BJ (cell line): ENCODE data around the gene AHI1. TPM values are rescaled to one million over a fixed set of nuclear protein-coding genes. Genes with fewer than 3 reads are reported as not detected.

Experiments used
- CTCF ChIA-PET: fragments of 350-600 bp; formaldehyde crosslinking; extraction: SDS; loops from one replicate; lab custom pipeline; 2021; ENCODE audit warnings: antibody characterized with exemption, inconsistent platforms; lab: Yijun Ruan, JAX
- POLR2A ChIA-PET: fragments of 300-600 bp; sonication (Branson Sonifier 250); formaldehyde crosslinking; extraction: SDS; loops from one replicate; lab custom pipeline; 2021; ENCODE audit warnings: antibody characterized with exemption; lab: Charles Lee
- DNase-seq: peaks from one replicate; pipeline ENCODE4 v3.0.0-alpha.2; 2011; ENCODE audit warnings: low read depth
- H3K27me3 ChIP-seq: 2 replicates; pipeline ENCODE4 v1.6.0; 2011; ENCODE audit warnings: low read length; ENCODE audit not compliant: control insufficient read depth, insufficient read depth
- H3K36me3 ChIP-seq: 2 replicates; pipeline ENCODE4 v1.5.1; 2011; ENCODE audit warnings: low read length; ENCODE audit not compliant: control insufficient read depth, insufficient read depth
- H3K4me3 ChIP-seq: 2 replicates; pipeline ENCODE4 v1.5.1; 2011; ENCODE audit warnings: low read depth, mild to moderate bottlenecking, control low read depth, low read length
- CTCF ChIP-seq: IDR thresholded peaks from 2 replicates; pipeline ENCODE4 v1.5.1; 2011; ENCODE audit warnings: low read depth, mild to moderate bottlenecking, control low read depth, inconsistent platforms, low read length, moderate library complexity; ENCODE audit not compliant: insufficient read depth
- polyA plus RNA-seq: library from polyadenylated mRNA; depleted of rRNA; stranded (reverse); fragments of >200 nt; gene quantifications from 2 replicates; pipeline ENCODE4 v1.2.3, GENCODE V29; 2011

Gene AHI1
- polyA plus RNA-seq, 1 experiment: 7.9 TPM

GRCh38 chr6:135289816-135290215 is 207.7 kb downstream of the AHI1 start:
- TF ChIP-seq CTCF: no peak
- H3K36me3 ChIP-seq: no peaks in the 10 kb centered on the region; the same call in 1 of the 2 replicates
- ChIA-PET CTCF (no interaction called here), POLR2A (no interaction called here)
- no peak overlapping the region for H3K4me3 ChIP-seq
- H3K27me3 ChIP-seq: no peaks in the 10 kb centered on the region
- no peak for DNase-seq

GRCh38 chr6:135286962-135287538 is 210.5 kb downstream of the AHI1 start:
- H3K4me3 ChIP-seq: no peak overlapping the region
- POLR2A ChIA-PET: no interaction called here
- no peaks in the 10 kb centered on the region for H3K27me3 ChIP-seq
- TF ChIP-seq CTCF: no peak
- no peak for DNase-seq
- CTCF ChIA-PET: no interaction called here
- no peaks in the 10 kb centered on the region; the same call in 1 of the 2 replicates for H3K36me3 ChIP-seq

- ChIA-PET POLR2A (no interaction called here), CTCF (no interaction called here)
- no peak overlapping the region for H3K4me3 ChIP-seq
- H3K36me3 ChIP-seq: no peaks in the 10 kb centered on the region; the same call in 1 of the 2 replicates
- DNase-seq: no peak
- no peak for TF ChIP-seq CTCF
- no peaks in the 10 kb centered on the region for H3K27me3 ChIP-seq
Measured at GRCh38 chr6:135285165-135285564, 212.4 kb downstream of the AHI1 start.

- ChIA-PET CTCF (interaction anchor here (0.8 kb wide), 1 partner anchor 10 kb away, joined by 4 read pairs; no protein-coding TSS in a partner anchor), POLR2A (no interaction called here)
- TF ChIP-seq CTCF: no peak
- Histone ChIP-seq H3K4me3 (no peak overlapping the region), H3K36me3 (no peaks in the 10 kb centered on the region), H3K27me3 (no peaks in the 10 kb centered on the region)
- no peak for DNase-seq
Measured at GRCh38 chr6:135283926-135284325, 213.6 kb downstream of the AHI1 start.

GRCh38 chr6:135282395-135282794 is 215.1 kb downstream of the AHI1 start:
- TF ChIP-seq CTCF: no peak
- POLR2A ChIA-PET: no interaction called here
- CTCF ChIA-PET: interaction anchor here (0.8 to 0.9 kb wide), 2 partner anchors 9 to 38 kb away, joined by 3 read pairs; no protein-coding TSS in a partner anchor

More at GRCh38 chr6:135282395-135282794, 215.1 kb downstream of the AHI1 start:
- Histone ChIP-seq H3K36me3 (no peaks in the 10 kb centered on the region), H3K27me3 (no peaks in the 10 kb centered on the region), H3K4me3 (no peak overlapping the region)
- no peak for DNase-seq
